Activated CD8-positive, alpha-beta memory T cell treated with anti-CD3 and anti-CD28 coated beads, Interleukin-2, amount 50 U/mL, for 48 hours (primary cell): ENCODE results near the gene DISP3.
A peak's percentile ranks its signal among the peaks of the same experiment; 100 is the strongest.
"Not testable (repeated sequence)": the region's sequence is repeated elsewhere in the genome, so short reads cannot be mapped to it uniquely, and the experiment has no call there.

Source experiments
- DNase-seq: peaks from one replicate; pipeline ENCODE4 v3.0.0-alpha.2; 2020

DISP3 gene

DNA sequence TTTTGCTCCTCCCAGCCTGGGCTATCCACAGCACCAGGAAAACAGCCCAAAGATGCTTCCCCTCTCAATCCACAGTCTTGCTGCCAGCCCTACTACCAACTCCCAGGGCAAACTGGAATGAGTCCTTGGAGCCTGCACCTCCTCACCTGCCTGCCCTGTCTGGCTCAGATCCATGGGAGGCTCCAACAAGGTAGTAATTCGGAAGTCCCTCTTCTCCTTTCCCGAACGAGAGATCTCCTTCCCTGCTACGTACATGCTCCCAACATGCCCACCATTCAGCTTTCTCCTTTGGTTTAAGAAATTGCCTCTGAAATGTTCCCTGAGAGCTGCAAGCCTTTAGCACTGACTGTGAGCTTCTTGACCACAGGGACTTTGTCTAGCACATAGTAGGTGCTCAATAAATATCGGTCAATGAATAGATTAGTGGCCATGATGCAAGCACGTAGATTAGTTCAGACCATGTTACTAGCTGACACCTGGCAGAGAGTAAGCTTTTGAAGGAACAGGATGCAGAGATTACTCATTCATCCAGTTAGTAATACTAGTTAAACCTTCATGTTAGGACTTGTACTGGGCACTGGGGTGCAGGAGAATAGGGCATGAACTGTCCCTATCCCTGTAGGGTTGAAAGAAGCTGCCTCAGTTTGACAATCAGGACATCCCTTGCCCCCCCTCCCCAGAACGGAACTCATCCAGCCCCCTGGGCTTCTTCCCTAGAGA lies 80.1 kb downstream of the DISP3 start:
- DNase-seq: no peak

DNA sequence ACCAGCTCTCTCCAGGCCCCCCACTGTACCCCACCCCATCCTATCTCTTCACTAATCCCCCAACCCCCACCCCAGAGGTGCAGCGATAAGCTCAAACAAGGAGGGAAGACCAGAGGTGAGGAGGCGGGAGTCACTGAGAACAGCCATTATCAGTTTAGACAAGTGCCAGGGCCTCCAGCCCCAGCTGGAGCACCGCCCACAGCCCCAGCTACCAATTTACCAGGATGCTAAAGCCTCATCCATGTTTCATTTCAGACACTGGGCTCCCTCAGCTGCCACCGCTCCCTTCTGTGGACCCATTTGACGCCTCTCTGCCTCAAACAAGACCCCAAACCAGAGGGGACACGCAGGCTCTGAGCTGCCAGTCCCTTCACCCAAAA lies 80.6 kb downstream of the DISP3 start:
- DNase-seq: no peak

DNA sequence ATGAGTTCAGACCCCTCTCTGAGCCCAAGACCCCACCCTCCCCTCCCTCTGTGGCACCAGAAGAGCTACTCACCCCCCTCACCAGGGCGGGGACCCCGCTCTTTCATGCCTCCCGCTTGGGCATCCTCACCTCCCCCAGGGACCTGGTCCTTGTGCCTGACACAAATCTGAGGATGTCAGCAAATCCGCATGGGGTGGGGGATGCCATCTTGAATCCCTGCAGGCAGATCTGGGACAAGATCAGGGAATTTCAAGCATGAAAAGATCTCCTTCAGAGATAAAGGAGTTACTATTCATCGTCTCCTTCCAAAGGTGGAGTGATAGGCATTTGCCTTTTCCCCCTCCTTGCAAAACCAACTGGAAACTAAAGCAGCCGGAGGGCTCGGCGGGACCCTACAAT lies 81.1 kb downstream of the DISP3 start:
- no peak for DNase-seq

DNA sequence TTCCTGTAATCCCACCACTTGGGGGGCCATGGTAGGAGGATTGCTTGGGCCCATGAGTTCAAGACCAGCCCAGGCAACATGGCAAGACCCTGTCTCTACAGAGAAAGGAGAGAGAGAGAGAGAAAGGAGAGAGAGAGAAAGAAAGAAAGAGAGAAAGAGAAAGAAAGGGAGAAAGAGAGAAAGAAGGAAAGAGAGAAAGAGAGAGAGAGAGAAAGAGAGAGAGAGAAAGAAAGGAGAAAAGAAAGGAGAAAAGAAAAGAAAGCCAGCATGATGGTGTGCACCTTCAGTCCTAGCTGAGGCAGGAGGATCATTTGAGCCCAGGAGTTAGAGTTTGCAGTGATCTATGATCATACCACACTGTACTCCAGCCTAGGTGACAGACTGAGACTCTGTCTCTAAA lies 82.8 kb downstream of the DISP3 start:
- DNase-seq: no peak

DNA sequence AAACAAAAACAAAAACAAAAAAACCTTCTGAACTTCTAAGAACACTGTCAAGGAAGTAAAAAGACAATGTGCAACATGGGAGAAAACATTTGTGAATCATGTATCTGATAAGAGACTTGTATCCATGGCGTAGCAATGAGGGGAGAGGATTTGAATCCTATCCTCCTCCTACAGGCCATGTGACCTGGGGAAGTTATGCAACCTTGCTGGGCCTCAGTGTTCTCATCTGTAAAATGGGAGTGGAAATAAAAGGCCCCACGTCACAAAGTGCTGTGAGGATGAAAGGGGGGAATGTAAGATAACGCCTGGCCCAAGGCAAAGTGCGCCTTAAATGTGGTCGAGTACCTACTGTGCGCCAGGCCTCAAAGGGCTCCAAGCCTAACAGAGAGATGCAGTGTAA lies 83.7 kb downstream of the DISP3 start:
- DNase-seq: no peak

DNA sequence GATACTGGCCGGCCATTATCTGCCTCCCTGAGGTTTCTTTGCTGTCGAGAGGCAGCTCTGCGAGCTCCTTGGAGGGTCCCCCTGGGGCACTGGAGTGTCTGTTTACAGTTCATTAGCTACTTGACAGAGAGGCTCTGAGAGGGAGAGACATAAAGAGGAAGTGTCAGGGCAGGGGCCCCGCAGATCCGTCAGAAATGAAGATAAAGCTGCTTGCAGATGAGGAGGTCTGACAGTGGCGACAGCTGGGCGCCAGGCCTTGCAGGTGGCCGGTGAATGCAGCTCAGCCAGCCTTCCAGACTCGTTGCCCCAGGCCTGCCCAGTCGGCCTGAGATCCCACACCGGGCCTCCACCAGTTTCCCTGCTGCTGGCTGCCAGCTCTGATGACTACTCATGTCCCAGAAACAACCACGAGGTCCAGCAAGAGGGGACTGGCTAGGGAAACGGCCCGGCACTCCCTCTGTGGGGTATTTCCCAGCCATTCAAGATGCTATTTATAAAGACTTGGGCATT lies 84.7 kb downstream of the DISP3 start:
- DNase-seq: no peak

DNA sequence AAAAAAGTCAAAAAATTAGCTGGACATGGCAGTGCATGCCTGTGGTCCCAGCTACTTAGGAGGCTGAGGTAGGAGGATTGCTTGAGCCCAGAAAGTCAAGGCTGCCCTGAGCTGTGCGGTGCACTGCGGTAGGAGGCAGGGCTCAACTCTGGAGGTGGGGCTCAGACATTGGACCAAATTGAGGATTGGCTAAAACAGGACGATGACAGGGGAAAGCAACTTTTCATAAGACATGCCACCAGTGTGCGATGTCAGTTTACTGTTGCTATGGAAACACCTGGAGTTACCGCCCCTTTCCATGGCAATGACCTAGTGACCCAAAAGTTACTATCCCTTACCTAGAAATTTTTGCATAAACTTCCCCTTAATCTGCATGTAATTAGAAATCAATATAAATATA lies 85.3 kb downstream of the DISP3 start:
- no peak for DNase-seq

DNA sequence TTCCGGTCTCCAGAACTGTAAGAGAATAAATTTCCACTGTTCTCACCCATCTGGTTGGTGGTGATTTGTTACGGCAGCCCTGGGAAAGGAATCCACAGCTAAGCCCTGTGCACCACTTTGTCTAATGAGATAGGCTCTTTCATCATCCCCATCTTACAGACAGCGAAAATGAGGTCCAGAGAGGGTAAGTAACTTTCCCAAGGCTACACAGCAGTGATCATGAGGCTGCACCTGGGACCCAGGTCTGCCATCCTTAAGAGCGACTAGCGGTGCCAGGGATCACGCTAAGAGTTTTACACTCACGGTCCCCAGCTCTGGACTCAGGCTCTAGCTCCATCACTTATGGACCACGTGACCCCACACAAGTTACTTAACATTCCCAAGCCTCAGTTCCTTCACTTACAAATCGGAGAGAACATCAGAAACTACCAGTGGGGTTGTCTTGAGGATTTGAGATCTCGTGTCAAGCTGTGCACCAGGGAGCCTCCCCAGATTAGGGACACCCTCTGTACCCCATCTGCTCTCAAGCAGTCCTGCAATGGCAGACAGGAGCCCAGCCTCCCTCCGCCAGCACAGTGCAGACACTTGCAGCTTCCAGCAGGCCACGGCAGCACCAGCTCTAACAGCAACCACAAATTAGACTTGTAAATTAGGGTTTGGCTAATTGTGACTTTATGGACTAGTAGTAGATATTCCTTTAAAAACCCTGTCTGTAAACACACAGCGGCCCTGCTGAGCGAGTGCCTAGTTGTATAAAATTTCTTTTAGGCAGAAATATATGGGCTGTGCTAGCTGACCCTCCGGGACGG lies 87.3 kb downstream of the DISP3 start:
- DNase-seq: no peak

DNA sequence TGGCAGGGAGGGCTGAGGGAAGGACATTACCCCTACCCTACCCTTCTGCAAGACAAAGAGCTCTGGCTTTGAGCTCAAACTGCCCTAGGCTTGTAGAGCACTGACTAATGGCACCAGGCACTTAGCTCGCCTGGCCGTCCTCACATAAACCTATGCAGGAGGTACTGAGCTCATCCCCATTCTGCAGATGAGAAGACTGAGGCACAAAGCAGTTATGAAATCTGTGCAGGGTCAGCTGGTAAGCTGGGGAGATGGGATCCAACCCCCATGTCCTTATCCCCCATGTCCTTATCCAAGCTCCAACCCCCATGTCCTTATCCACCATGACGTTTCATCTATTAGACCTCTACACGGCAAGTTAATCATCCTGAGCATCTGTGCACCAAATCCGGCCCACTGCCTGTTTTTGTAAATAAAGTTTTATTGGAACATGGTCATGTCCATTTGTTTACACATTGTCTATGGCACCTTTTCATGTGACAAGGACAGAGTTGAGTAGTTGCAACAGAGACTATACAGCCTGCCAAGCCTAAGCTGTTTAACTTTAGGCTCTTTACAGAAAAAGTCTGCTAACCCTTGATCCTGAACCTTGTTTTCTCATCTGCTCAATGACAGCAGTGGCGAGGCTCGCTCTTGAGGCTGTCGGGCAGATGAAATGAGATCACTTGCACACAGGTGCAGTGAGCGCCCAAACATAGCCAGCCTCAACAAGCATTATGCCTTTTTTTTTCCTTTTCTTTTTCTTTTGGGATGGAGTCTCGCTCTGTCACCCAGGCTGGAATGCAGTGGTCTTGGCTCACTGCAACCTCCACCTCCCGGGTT lies 88.5 kb downstream of the DISP3 start:
- DNase-seq: no peak

DNA sequence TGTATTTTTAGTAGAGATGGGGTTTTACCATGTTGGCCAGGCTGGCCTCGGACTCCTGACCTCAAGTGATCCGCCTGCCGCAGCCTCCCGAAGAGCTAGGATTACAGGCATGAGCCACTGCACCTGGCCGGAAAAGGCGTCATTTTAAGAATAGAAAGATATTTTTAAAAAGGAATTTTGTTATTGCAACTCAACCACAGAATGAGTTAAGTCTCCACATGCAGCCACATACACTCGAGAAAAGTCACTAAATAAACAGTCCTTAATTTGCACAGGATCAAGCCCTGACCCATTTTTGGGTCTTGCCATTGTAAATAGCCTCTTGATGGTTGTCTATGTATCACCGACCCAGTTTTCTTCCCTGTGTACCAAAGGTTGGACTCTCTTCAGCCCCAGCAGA lies 89.7 kb downstream of the DISP3 start:
- DNase-seq: no peak

DNA sequence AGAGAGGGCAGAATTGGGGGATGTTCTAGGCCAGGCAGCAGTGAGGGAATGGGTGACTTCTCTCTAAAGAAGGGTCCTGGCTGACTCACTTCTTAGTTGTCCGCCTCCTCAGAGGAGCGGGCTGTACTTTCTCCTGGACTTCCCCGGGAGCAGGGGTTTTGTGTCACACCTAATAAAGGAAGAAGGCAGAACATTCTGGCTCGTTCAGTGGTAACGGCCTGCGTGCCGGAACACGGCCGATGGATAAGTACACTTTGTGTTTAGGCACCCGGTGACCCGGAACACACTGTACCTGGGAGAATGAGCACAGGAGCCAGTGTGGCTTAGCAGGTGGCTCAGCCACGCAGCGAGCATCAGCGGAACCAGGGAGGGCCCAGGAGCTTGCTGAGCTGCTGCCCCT lies 90.6 kb downstream of the DISP3 start:
- DNase-seq: no peak

DNA sequence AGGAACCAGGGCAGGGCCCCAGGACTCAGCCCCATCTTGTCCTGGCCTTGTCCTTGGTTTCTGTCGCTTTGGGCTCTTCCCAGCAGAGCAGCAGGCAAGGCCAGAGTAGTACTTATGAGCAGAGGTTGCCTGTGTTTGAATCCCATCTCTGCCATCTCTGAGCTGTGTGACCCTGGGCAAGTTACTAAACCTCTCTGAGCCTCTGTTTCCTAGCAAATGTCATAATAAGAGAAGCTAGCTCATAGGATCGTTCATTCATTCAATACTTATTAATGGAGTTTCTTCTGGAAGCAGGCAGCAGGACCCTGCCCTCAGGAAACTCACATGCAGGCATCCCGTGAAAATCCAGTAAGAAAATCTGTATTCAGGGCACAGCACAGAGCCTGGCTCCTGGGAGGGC lies 91.0 kb downstream of the DISP3 start:
- DNase-seq: no peak

DNA sequence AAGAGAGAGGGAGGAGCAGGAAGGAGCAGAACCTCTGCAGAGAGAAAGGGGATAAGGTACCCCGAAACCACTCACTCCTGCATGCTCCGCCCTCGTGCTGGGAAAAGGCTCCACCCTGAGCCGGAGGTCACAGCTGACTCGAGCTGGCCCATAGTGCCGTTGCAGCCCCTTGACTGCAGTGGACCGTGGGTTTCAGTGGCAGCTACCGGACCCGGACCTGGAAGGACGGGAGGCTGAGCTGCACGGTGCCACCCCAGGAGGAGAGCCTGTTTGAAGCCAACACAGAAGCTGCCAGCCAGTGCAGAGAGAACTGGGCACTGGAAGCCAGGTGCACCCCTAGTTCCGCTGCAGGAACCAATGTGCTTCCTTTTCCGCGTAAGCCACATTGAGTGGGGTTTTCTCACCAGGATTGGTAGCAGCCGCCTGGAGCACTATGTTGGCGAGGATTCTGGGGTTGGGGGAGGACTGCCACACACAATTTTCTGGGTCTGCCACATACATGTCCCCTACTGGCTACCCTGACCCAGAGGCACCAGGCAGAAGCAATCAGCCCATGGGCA lies 91.9 kb downstream of the DISP3 start:
- no peak for DNase-seq

DNA sequence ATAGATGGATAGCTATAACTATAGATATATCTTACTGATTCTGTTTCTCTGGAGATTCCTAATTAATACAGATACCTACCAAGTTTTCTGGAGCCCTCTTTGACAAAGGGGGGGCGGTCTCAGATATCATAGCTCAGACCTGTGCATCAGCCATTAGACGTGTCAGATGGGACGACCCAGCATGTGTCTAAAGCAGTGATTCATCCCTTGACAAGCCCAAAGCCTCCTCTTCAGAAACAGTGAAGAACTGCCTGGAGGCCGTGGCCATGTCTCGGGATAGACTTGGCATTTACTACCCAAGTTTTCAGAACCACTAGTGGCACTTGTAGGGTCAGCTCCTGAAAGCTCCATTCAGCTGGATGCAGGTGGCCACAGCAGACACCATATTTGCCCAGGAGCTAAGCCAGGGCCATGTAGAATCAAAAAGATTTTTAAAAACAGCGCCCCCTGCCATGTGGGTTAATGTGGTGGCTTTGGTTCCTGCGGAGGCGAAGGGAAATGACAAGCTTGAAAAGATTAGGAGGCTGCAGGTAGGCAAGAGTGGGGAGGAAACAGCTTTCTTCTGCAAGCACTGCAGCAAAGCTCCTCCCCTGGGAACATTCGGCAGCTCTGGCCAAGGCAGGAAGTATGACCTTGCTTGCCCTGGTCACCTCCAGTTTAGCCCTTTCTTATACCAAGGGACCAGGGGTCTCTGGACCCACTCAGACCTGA lies 93.1 kb downstream of the DISP3 start:
- peak; percentile 56 for DNase-seq

DNA sequence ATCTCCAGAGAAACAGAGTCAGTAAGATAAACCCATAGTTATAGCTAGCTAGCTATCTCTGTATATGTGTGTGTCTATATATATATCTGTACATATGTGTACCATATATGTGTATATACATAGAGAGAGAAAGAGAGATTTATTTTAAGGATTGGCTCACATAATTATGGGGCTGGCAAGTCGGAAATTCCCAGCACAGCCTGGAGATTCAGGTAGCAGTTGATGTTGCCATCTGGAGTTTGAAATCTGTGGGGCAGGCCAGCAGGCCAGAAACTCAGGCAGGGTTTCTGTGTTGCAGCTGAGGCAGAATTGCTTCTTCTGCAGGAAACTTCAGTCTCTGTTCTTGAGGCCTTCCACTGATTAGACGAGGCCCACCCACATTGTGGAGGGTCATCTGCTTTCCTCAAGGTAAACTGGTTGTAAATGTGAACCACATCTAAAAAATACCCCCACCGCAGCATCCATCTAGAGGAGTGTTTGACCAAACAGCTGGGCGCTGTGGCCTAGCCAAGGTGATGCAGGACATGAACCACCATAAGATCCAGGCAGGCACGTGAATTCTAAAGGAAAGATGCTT lies 94.2 kb downstream of the DISP3 start:
- no peak for DNase-seq

DNA sequence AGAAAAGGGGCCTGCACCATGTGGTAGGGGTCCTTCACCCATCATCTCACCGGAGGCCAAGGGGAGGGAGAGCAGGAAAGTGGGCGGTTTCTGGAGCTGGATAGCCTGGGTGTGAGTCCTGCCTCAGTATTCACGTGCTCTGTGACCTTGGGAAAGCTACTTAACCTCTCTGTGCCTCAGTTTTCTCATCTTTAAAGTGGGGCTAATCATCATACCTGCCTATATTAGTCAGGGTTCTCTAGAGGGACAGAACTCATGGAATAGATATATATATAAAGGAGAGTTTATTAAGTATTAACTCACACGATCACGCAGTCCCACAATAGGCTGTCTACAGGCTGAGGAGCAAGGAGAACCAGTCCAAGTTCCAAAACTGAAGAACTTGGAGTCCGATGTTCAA lies 96.6 kb downstream of the DISP3 start:
- DNase-seq: no peak

DNA sequence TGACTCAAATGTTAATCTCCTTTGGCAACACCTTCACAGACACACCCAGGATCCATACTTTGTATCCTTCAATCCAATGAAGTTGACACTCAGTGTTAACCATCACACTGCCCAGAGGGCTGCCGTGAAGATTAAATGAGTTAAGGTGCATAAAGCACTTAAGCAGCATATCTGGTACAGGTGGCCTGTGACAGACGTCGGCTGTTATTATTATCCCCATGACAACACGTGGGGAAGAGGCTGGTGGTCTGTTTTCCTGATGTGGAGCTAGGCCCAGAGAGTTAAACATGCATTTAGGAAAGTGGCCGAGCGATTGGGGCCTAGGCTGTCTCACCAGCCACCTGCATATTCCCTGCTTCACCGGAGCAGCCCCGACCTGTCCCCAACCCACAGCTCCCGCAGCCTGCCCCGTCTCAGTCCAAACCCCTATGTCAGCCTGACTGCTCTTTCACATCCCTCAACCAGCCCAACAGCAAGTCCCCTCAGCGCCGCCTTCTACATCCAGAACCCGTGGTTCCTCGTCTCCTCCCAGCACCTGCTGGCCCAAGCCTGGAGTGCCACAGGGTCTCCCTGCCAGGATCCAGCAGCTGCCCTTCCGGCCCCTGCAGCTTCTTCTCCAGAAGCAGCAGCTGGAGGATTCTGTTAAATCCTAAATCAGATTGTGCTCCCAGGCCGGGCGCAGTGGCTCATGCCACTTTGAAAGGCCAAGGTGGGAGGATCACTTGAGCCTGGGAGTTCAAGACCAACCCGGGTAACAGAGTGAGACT lies 97.3 kb downstream of the DISP3 start:
- DNase-seq: no peak

DNA sequence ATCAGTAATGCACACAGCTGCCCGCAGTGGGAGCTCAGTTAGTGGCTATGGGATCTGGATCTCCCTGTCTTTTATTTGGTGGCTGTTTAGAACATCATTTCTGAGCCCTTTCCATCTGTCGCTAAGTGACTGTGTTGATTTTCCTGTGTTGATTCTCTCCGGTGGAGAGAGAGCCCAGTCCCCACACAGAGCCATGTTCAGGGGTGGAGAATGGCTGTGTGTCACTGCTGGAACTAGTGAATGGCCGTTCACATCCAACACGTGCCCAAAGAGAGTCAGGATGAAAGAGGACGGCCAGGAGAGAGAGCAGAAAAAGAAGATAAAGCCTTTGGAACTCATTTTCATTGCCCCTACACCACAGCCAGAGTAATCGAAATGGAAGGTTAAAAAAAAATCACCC lies 99.0 kb downstream of the DISP3 start:
- DNase-seq: no peak

DNA sequence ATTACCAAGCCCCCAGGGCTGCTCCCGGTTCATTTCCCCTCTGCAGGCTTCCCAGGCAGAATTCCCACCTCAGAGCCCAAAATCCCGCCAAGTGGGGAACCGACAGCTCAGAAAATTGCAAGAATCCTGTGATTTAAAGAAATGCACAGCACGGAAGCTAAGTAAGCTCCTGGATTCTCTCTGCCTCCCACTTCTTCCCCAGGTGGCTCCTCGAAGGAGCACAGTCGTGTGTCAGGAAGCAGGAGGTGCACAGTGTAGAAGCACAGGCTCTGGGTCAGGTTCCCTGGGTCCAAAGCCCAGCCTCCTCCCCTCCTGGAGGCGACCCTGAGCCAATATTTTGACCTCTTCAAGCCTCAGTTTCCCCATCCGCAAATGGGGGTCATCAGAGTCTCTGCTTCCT lies 100.6 kb downstream of the DISP3 start:
- no peak for DNase-seq

DNA sequence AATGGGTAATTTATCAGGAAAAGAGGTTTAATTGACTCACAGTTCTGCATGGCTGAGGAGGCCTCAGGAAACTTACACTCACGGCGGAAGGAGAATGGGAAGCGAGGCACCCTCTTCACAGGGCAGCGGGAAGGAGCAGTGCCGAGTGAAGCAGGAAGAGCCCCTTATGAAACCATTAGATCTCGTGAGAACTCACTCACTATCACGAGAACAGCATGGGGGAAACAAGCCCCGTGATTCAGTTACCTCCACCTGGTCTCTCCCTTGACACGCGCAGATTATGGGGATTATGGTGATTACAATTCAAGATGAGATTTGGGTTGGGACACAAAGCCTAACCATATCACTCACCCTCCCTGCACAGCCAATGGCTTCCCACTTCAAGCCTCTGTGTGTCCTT lies 101.1 kb downstream of the DISP3 start:
- DNase-seq: not testable (repeated sequence)

DNA sequence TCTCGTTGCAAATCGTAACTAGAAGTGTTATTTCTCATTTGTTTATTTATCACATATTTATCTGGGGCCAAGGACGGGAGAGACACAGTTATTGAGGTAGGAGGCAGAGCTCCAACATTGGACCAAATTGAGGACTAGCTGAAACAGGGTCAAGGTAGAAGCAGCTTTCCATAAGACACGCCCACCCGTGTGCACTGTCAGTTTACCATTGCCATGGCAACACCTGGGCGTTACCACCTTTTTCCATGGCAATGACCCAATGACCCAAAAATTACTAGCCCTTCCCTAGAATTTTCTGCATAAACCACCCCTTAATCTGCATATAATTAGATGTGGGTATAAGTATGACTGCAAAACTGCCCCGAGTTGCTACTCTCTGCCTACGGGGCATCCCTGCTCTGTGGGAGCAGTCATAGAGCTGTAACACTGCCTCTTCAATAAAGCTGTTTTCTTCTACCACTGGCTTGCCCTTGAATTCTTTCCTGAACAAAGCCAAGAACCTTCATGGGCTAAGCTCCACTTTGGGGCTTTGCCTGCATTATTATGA lies 102.6 kb downstream of the DISP3 start:
- DNase-seq: no peak
